Measurements from ENCODE around the gene SEMA6A. TPM values are rescaled to one million over a fixed set of nuclear protein-coding genes. Genes with fewer than 3 reads are reported as not detected.

SEMA6A gene
- total and polyA plus RNA-seq, 12 donors, result 2.9 to 11.3 (median 7.8) TPM

DNA sequence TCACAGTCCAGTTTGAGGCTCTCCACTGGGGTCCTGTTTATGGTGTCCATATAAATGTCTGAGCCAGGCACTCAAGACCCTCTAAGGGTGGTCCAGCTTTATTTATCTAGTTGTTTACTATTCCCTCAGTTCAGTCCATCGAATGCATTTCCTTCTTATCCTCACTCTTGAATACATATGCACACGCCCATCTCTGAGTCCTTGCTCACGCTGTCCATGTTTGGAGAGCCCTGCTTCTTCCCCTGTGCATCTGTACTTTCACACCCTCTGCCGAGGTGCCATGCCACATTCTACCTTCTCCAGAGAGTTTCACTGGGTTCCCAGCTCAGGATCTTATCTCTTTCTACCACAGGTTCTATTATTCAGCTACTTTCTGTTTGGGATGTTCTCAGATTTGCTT is 30.2 kb upstream of the SEMA6A start:
- 76 to 87% methylated on average over 4 of the region's 4 CpGs for WGBS, 2 donors
- intact Hi-C loops (cut with DNase I), result no loop called here
- Histone ChIP-seq H3K27ac (no peak overlapping the region), H3K27me3 (no peaks in the 10 kb centered on the region), H3K9me3 (no peaks in the 10 kb centered on the region), H3K4me3 (no peak overlapping the region), H3K4me1 (peaks cover 0 to 15% (median 0%) of the 10 kb centered on the region in 9 donors), H3K36me3 (no peaks in the 10 kb centered on the region)
- DNase-seq (no peak), ATAC-seq (no peak)
- TF ChIP-seq, protein P1, sequence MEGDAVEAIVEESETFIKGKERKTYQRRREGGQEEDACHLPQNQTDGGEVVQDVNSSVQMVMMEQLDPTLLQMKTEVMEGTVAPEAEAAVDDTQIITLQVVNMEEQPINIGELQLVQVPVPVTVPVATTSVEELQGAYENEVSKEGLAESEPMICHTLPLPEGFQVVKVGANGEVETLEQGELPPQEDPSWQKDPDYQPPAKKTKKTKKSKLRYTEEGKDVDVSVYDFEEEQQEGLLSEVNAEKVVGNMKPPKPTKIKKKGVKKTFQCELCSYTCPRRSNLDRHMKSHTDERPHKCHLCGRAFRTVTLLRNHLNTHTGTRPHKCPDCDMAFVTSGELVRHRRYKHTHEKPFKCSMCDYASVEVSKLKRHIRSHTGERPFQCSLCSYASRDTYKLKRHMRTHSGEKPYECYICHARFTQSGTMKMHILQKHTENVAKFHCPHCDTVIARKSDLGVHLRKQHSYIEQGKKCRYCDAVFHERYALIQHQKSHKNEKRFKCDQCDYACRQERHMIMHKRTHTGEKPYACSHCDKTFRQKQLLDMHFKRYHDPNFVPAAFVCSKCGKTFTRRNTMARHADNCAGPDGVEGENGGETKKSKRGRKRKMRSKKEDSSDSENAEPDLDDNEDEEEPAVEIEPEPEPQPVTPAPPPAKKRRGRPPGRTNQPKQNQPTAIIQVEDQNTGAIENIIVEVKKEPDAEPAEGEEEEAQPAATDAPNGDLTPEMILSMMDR (IDR thresholded peaks at IDR 0.05), result no peak

DNA sequence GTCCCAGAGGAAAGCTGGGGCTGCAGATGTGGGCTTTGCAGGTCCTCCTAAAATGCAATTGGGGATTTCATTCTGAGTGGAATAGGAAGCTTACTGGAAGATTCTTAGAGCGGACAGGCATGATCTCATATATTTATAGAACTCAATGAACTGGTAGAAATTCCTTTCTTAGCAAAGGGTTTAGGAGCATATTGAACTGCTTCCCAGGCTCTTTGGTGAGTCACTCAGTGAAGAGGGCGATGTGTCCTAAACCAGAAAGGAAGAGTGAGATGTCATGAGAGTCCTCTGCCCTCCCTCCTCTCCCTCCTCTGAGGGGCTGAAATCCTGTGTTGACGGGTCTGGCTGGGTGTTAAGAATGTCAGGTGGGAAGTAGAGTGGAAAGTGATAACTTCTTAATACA is 26.3 kb upstream of the SEMA6A start:
- no peak overlapping the region for H3K27ac ChIP-seq
- H3K4me1 ChIP-seq, result peaks cover 0 to 13% (median 2%) of the 10 kb centered on the region in 9 donors

DNA sequence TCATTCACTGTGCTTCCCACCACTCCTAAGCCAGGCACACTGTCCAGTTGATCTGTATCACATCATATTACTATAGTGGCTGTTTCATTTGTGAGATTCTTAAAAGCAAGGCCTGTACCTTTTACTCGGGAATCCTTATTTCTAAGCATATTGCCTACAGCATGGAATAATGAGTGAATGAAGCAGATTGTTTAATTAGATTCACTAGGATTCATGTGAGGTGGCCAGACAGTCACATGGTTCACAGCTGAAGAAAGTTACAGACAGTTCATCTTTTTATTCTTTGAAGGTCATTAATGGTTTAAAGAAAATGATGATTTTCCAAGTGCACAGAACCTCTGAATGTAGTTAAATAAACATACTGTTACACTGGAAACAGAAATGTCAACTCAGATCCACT is 24.3 kb upstream of the SEMA6A start:
- no peak overlapping the region for H3K27ac ChIP-seq
- no peaks in the 10 kb centered on the region for H3K27me3 ChIP-seq
- H3K36me3 ChIP-seq, result no peaks in the 10 kb centered on the region
- H3K9me3 ChIP-seq, result no peaks in the 10 kb centered on the region
- DNase-seq, result no peak
- no peak for ATAC-seq
- intact Hi-C loops (cut with DNase I), result no loop called here
- TF ChIP-seq, protein P1 (IDR thresholded peaks at IDR 0.05), result no peak
- peaks cover 0 to 5% (median 0%) of the 10 kb centered on the region in 9 donors for H3K4me1 ChIP-seq
- WGBS, 2 donors, result 89 to 94% methylated on average over 1 of the region's 1 CpG
- no peak overlapping the region for H3K4me3 ChIP-seq

More for the DNA sequence above, 26.3 kb upstream of the SEMA6A start:
- Histone ChIP-seq H3K4me3 (no peak overlapping the region), H3K27me3 (no peaks in the 10 kb centered on the region), H3K9me3 (no peaks in the 10 kb centered on the region), H3K36me3 (no peaks in the 10 kb centered on the region)
- 87% methylated on average over 3 of the region's 3 CpGs for WGBS, 2 donors
- ATAC-seq (peak in 1 of 8 donors; percentile 33), DNase-seq (no peak)
- intact Hi-C loops (cut with DNase I), result no loop called here
- TF ChIP-seq, protein P1 (IDR thresholded peaks at IDR 0.05), result no peak

DNA sequence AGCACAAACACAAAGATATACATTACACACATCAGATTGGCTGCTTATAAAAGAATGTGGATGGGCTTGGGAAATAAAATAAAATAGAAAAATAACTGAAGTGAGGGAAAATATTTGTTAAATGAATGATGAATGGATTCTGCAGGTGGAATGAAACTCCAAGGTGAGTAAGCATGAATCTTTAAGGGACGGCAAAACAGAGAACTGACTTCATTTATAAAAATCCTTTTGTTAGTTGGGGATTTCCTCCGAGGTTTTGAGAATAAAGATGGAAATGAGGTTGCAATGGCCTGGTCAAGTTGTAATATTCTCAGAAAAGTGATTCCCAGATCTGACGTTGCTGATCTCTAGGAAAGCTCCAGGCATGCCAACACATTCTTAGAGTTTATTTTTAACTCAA is 20.9 kb upstream of the SEMA6A start:
- Histone ChIP-seq H3K27ac (no peak overlapping the region), H3K9me3 (peaks cover 0 to 7% (median 0%) of the 10 kb centered on the region in 11 donors), H3K4me3 (no peak overlapping the region), H3K27me3 (no peaks in the 10 kb centered on the region), H3K4me1 (peaks cover 0 to 5% (median 0%) of the 10 kb centered on the region in 9 donors), H3K36me3 (no peaks in the 10 kb centered on the region)
- WGBS, 2 donors, result 53 to 62% methylated on average over 3 of the region's 3 CpGs
- TF ChIP-seq, protein P1 (IDR thresholded peaks at IDR 0.05), result no peak
- intact Hi-C loops (cut with DNase I), result no loop called here
- DNase-seq, result no peak
- no peak for ATAC-seq
